Hematopoietic multipotent progenitor cell treated with erythropoietin and hydrocortisone succinate and interleukin-3 and kit ligand, for 6 days (in vitro differentiated cells): ENCODE measurements around the gene PRDM5.

Source experiments
- DNase-seq: peaks from one replicate; pipeline ENCODE4 v3.0.0-alpha.2; 2015

PRDM5 gene

DNA sequence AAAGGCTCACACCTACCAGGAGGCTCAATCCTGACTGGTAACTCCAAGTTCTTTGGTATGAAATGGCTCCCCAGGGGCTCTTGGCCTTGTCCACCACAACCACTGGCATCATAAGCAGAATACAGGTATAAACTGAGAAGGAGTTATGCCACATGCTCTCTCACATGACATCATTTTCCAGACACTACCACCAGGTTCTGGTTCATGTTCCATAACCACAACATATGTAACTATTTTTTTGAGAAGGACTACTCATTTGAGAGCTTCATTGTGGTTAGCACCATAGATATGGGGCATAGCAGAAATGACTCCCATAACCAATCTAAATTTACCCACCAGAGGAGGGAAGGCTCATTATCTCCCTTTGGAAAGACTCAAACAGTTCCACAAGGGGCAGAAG, 19.6 kb downstream of the PRDM5 start:
- no peak for DNase-seq

DNA sequence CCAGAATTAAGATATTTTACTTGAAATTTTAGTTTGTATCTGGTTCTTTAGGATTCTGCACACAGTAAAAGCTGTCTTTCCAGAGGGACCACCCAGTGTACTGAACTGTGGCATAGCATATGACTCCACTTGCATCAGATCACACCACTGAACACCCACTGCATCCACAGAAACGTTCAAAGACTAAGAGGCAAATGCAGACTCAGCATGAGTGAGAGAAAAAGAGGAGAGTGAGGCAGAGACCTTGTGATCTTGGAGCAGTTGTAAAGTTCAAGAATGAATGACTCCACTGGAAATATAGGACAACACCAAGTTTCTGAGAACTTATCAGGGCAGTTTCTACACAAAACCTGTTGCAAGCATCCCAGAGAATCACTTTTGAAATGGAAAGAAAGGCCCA, 20.8 kb downstream of the PRDM5 start:
- no peak for DNase-seq

DNA sequence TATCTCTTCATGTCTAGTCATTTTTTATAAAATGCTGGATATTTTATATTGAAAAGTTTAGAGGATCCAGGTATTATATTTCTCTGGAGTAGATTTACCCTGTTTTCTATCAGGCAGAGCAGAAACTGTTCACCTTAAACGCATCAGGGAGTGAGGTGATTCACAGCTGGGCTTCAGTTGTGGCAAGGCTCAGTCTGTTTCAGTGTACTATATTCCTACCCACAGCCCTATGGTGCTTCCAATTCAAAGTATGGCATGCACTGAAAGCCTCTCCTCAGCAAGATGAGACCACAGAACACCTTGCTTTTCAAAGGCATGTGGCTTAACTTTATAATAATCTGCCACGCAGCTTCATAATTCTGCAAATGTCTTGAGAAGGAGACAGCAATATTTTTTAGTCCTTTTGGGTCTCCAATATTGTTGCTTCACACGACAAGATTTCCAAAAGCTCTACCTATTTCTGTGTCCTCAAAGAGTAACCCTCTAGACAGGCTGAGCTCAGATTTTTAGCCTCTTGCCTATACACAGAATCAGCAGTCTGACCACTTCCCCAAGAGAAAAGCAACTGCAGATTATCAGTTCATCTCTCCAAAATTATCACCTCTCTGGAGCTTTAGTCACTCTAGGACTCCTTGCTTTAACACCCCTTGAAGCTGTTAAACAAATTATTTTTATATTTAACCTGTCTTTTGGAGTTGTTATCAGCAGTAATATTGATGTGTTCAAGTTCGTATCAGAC, 24.4 kb downstream of the PRDM5 start:
- DNase-seq: no peak

DNA sequence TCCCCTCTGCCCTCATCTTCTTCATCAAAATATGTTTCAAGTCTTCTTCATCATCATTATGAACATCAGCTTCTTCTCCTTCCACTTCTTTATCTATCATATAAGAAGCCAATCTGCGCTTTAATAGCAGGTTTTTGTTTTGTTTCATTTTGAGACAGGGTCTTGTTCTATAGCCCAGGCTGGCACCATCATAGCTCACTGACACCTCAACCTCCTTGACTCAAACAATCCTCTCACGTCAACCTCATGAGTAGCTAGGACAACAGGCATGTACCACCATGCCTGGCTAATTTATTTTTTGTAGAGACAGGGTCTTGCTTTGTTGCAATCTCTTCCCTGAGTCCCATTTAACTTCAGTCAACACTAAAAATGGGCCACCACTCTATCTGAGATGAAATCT, 27.0 kb downstream of the PRDM5 start:
- no peak for DNase-seq

DNA sequence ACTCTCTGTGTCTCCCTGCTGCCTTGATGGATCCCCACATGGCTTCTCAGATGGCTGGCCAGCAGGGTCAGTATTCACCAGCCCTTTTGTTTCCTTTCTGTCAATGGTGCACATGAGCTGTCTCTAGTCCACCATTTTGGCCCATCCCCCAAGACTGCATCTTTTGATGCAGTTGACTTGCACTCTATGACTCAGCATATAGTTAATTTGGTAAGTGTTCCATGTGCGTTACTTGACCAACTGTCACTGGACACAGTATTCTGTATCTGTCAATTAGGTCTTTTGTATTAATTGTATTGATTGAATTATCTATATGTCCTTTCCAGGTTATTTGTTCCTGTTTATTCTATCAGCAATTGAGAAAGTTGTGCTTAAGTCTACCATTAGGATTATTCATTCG, 29.2 kb downstream of the PRDM5 start:
- no peak for DNase-seq

DNA sequence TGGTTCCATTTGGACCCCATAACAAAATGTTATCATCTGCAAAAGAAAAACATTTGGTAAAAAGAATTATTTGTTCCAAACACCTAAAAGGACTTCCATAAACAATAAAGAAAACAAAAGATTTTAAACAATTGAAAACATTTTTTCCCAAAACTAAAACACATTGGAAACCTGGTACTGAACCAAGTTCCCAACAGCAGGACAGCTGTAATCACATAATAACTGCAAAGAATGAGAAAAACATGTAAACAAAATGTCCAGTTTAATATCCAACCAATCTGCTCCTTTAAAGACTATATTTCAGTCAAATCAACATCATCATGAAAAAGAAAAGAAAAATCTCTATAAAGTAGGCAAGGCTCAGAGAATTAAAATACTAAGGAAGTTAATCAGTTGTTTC, 36.3 kb downstream of the PRDM5 start:
- DNase-seq: no peak

DNA sequence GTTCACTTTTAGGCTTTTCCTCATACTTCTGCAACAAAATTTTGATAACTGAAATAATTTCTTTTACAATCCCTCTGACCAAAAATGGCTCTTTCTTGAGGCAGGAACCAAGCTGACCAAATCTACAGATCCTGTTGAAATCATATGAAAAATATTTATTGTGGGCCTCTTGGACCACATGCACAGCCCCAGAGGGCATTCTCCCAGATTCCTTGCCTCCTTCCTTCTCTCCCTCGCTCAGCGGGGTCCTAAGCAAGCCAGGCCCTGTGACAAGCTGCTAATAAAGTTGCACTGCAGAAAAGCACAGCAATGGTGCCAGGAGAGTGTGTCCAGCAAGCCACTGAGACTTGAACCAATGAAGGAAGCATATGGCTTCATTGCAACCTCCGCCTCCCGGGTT, 40.7 kb downstream of the PRDM5 start:
- DNase-seq: no peak

DNA sequence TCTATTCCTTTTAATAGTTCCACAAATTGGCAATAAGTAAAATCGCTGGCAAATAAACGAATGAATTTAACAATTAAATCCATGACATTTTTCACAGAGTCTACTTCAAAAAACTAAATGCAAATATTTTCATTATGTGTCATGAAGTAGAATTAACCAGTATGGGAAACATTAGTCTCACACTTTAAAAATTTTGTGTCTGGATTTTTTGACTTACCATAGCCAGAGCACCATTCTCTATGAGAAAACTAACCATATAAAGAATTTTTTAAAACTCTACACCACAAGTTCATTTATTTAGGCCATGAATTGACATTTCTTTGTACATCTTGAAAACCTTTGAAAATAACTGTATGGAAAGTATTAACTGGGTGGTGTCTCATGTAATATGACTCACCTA, 41.2 kb downstream of the PRDM5 start:
- DNase-seq: no peak

DNA sequence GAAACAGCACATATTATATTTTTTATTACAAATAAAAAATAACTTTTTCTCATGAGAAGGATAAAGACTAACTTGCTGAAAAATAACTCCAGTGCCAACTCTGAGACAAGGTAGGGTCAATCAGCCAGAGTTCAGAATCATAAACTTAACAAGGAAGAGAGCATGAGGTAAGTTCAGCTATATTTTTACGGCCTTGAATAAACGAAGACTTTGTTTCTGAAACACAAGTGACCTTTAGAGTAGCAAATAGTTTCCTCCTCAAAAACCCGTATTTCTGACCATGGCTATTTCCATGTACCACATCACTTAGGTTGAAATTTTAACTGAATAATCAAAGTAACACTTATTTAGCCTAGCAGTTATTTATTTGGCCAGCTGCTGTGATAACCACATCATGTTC, 45.5 kb downstream of the PRDM5 start:
- DNase-seq: no peak

DNA sequence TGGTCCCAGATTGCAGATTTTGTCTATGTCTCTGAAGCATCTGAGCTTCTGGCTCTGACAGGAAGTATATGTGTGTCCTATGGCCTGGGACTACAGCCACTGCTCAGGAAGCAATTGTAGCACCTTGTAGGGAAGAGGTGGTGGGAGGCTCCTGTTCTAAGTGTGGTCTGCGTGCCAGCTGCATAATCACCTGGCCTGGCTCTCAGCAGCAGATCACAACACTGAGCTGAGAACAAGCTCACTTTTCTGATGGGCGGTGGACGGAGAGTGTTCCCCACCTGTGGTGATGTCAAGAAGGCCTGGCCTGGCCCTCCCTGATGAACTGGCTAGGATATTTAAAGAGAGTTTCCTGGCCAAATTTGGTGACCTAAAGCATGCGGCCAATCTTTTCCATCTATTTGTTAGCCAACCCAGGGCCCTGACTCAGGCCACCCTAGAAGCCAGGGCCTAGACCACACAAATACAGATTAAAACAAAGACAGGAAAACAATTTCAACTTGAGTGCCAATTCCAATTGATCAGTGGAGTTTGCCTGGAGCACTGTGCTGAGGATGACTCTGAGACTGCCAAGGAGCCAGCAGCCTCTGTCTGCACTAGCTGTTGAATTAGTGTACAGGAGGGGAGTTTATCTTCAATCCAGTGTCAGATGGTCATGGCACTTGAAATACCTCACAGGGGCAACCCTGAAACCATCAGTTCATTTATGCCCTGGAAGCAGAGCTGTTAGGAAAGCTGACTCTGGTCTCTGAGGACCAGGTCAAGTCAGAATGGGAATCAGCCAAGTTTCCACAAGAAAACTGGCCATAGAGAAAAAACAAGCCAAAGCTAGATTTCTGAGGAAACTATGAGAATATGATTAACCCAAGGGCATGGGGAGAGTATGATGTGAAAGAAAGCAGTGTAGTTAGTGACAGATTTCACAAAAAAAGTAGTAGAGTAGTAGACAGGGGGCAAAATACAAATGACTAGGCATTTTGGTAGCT, 47.4 kb downstream of the PRDM5 start:
- no peak for DNase-seq

DNA sequence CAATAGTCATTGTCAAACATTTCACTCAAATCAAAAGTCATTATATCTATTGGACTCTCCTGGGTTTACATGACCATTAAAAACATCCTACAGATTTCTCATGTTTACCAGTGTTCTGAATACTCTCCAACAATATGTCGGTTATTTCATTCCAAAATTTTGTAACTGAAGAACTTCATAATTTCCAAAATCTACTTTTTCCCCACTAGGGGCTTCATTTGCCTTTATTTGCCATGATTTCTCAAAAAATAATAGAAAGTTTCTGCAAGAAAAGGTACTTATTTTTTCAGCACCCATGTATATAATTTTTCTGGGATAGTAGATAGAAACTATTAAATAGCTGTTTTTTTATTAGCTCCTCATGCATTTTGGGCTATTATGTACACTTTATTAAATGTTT, 49.0 kb downstream of the PRDM5 start:
- no peak for DNase-seq

DNA sequence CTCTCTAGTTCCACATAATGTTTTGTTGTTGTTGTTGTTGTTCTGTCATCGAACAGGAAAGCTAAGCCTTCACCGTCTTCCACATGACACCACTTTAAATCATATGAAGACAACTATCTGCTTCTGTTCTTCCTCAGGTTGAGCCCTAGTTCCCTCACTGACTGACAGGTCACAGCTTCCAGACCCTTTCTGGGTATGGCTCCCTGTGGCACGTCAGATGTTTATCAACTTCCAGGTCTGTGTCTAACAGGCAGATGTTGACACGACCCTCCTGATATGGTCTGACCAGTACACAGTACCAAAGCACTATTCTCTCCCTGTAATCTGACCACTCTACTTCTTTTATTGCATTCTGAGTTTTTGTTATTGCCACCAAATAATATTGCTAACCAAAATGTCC, 51.4 kb downstream of the PRDM5 start:
- no peak for DNase-seq

DNA sequence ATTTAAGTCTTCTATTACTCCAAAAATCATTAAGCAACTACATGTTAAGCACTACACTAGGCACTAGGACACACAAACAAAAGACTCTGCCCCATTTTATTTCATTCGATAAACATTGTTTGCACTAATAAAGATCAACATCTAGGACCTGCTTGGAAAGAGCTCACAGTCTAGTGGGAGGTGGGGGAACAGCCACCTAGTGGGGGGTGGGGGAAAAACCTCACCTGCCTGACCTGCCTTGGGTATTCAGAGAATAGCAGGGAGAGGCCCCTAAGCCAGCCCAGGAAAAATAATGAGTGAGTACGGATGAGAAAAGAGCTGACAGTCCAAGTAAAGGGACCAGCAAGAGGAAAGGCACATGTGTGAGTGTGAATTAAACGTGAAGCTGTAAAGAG, 52.2 kb downstream of the PRDM5 start:
- no peak for DNase-seq

DNA sequence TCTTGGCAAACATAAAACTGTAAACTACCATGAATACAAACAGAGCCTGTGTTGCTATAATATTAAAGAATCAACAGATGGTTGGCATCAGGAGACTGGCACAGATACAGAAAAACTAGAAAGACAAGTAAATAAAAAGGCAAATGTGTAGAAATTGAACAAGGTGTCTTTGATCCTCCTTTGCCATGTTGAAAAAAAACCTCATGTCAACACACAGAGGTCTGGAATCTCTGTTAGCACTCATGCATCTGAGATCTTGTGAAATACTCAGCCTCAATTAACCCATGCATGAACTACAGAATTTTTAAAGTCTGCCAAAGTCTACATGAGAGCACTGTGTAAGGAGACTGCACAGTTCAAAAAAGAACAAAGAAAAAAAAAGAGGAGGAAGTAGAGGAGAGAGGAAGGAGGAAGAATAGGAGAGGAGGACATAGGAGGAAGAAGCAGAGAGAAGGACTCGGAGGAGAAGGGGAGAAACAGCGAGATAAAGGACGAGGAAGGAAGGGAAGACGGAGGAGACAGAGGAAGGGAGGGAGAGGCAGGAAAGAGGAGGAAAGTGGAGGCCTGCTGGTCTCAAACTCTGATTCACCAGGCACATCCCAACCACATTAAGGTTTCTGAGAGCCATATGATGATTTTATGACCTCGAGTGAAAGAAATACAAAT, 52.8 kb downstream of the PRDM5 start:
- no peak for DNase-seq

DNA sequence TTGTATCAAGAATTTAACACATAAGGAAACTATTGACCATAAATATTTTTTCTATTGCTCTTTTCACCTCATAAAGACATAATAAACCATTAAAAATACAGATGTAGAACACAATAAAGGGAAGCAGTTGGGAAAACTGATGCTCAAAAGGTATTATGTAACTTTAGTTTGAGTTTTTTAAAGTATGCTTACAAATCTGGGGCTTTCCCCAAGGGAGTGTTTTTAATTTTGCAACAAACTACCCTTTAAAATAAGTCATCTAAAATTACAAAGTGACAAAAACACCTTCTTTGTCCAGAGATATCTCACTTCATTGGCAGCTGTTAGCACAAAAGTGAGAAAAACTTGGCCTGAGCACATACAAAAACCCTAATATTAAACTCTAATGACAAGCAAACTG, 55.0 kb downstream of the PRDM5 start:
- DNase-seq: no peak

DNA sequence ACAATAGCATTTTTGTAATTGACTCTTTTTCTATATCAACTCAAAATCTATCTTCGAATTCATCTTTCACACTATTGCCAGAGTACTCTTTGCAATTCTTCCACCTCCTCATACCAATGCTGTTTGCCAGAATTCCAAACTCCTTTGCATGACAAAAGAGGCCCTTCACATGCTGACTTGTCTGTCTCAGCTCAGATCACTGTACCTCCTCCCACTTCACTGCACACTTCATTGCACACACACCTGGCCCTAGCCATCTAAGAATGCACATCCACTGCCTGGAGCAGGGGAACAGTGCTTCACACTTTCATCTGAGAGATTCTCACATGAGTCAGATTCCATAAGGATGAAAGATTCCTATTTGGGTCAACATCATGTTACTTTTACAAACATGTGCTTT, 56.5 kb downstream of the PRDM5 start:
- no peak for DNase-seq

DNA sequence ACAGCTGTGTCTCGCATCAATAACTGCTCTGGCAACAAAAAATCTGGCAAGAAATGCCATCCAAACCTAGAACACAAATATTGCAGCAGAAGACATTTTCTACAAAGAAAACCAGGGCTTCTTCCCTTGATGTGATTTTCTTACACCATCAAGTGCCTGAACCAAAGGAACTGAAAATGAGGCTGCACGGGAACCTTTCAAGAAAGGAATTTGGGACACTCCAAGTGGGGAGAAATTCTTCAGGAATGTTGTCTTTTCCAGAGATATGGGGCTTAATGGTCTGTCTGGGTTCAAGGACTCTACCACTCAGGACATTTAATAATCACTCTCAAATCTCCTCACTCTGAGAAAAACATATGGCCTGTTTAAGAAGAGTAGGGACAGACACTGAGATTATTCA, 57.6 kb downstream of the PRDM5 start:
- no peak for DNase-seq

DNA sequence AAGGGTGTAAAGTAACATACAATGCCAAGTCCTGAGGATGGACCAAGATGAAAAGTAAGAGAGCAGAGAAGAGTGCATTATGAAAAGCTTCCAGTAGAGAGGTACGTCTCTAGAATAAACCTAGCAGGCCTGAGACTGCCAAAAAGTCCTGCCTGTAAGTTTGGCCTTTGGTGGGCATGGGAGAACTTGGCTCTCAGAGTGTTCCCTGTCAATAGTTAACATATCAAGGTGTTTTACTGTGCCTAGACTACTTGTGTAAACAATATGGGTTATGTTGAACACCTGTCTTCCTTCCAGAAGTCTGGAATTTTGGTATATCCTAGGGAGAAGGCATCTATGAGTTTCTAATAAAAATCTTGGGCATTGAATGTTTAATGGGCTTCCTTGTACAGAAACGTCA, 60.1 kb downstream of the PRDM5 start:
- DNase-seq: no peak

DNA sequence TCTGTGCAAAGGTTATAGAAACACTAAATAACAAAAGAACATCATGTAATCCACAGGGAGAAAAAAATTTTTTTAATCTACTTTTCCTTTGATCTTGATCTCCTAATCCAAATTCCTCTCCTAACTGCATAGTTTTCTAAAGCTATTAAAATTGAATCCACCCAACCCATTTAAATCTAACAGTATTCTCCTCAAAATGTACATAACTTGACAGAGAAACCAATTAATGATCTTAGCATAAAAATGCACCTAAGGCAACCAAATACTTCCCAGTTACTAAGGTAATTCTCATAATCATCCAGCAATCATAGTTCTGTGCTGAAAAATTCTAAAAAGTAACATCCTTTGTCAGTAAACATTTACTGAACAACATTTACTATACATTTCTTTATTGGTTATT, 60.7 kb downstream of the PRDM5 start:
- DNase-seq: no peak

DNA sequence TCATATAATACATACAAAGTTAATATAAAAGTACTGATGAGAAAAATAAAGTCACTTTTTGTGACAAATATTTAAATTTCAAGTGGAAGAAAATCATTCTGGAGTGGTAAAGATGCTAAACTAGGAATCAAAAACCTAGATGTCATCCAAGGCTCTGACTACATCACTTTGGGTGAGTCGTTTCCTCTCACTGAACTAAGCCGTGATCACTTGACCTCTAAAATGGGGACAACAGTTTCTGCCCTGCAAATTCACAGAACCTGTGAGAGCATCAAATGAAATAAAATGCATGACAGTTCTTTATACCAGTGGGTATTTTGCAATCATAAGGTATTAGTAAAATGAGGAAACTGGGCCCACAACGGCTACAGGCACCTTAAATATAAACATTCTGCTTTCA, 63.8 kb downstream of the PRDM5 start:
- DNase-seq: no peak

DNA sequence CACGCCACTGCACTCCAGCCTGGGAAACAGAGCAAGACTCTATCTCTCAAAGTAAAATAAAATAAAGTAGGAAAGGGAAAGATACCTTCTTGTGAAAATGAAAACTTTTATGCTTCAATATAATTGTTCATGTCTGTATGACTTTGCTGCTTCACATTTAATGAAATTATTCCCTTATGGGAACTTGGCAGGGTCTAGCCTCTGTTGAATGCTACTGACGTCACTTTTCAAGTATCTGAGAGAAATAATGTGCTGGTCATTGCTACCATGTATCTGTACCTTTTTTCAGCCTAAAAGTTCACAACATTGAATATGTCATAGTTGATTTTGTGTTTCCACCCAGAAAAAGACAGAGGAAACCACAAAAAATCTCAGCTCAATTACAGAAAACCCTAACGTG, 65.2 kb downstream of the PRDM5 start:
- no peak for DNase-seq

DNA sequence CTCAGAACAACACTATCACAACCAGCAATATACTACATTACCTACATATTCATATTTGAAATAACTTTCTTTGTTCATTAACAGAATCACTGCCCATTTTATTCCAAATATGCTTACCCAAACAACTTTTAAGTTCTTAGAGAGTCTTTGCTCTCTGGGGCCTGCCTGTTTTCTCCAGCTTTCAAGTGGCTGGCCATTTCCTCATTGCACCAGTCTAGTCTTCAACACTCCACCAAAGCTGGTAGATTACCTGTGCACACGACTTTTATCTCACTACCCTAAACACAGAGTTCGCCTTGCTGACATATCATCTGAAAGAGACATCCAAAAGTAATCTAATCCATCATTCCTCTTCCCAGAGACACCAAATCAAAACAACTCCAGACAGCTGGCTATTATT, 66.2 kb downstream of the PRDM5 start:
- DNase-seq: no peak

DNA sequence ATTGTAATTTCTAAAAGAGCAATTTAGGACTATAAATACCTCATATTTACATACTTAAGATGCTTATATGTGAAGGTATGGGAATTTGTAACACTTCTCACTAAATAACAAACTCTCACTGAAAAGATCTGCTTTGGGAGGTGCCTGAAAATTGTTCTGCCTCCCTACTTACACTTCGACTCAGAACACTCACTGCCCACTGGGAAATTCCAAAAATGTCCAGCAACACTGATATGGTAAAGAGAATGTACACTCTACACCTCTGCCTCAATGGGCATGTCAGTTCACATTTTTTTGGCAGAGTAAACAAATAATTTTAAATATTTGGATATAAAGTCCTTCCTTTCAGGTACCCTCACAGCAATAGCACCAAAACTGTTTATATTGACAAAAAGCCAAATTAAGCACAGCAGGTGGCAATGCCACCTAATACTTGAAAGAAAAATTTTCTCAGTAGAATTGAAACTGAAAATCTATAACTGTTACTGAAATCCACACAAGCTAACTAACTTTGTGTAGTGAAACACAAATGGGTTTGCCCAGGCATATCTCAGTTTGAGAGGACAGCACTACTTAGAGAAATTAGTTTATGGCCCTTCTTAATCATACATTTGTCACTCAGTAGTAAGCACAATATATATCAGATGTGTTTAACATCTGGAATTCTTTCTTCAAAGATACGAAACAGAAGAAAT, 67.1 kb downstream of the PRDM5 start:
- no peak for DNase-seq
